HFF-Myc (cell line): ENCODE results near the gene ARHGEF28.

Source experiments
- DNase-seq: peaks from one replicate; pipeline ENCODE4 v3.0.0-alpha.2; 2011; ENCODE audit warnings: low read depth; ENCODE audit errors: extremely low read depth
- H3K4me3 ChIP-seq: replicated peaks from 2 replicates; pipeline ENCODE4 v1.5.1; 2011; ENCODE audit warnings: low read depth, mild to moderate bottlenecking, control low read depth, low read length
- TF ChIP-seq, protein P1 (sequence below): IDR thresholded peaks from 2 replicates; pipeline ENCODE4 v1.5.1; 2012; ENCODE audit warnings: mild to moderate bottlenecking, low read depth, low read length, control low read depth; ENCODE audit errors: missing control alignments

ARHGEF28 gene

DNA sequence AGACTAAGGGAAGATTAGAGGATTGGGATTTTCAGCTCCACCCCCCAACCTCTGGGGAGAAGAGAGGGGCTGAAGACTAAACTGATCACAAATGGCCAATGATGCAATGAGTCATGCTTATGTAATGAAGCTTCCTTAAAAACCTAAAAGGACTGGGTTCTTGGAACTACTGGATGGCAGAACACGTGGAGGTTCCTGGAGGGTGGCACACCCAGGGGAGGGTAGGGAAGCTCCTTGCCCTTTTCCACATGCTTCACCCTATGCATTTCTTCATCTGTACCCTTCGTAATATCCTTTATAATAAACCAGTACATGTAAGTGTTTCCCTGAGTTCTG lies 48.6 kb downstream of the ARHGEF28 start:
- DNase-seq: no peak
- no peak overlapping the region for H3K4me3 ChIP-seq
- TF ChIP-seq, protein P1, sequence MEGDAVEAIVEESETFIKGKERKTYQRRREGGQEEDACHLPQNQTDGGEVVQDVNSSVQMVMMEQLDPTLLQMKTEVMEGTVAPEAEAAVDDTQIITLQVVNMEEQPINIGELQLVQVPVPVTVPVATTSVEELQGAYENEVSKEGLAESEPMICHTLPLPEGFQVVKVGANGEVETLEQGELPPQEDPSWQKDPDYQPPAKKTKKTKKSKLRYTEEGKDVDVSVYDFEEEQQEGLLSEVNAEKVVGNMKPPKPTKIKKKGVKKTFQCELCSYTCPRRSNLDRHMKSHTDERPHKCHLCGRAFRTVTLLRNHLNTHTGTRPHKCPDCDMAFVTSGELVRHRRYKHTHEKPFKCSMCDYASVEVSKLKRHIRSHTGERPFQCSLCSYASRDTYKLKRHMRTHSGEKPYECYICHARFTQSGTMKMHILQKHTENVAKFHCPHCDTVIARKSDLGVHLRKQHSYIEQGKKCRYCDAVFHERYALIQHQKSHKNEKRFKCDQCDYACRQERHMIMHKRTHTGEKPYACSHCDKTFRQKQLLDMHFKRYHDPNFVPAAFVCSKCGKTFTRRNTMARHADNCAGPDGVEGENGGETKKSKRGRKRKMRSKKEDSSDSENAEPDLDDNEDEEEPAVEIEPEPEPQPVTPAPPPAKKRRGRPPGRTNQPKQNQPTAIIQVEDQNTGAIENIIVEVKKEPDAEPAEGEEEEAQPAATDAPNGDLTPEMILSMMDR: no peak

DNA sequence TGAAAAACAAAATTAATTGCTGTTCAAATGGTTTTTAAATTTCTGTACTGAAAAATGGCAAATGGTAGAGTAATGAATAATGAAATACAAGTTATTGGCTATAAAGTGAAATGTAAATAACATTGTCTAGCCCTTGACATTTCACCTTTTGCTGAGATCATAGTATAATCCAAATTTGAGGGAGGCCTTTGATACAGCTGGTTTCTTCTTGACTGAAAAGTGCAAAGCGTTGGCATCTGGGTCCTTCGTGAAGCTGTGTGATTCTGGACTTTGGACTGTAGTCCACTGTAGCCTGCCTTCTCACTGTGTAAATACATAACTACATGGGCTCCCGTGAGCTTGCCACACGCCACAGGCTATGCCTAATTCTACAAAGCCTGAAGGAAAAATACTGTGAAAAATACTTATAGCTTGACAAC lies 52.3 kb downstream of the ARHGEF28 start:
- no peak overlapping the region for H3K4me3 ChIP-seq
- DNase-seq: no peak
- TF ChIP-seq, protein P1: no peak

DNA sequence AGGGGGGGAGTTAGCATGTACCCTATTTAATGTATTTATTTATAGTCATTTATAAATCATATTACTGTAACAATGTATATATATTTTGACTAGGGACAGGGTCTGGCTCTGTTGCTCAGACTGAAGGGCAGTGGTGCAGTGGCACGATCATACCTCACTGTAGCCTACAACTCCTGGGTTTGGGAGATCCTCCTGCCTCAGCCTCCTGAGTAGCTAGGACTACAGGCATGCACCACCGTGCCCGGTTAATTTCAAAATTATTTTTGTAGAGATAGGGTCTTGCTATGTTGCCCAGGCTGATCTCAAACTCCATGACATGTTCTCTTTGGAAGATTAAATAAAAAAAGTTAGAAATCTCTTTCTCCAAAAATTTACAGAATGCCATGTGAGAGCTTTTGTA lies 52.8 kb downstream of the ARHGEF28 start:
- H3K4me3 ChIP-seq: no peak overlapping the region
- TF ChIP-seq, protein P1: no peak

GRCh38 chr5:73682176-73682575 lies 56.2 kb downstream of the ARHGEF28 start:
- TF ChIP-seq, protein P1: no peak
- no peak overlapping the region for H3K4me3 ChIP-seq
- no peak for DNase-seq

More for the DNA sequence above, 52.8 kb downstream of the ARHGEF28 start:
- no peak for DNase-seq

- TF ChIP-seq, protein P1: no peak
- DNase-seq: no peak
- no peak overlapping the region for H3K4me3 ChIP-seq
These were observed 58.7 kb downstream of the ARHGEF28 start for GRCh38 chr5:73684691-73685090.

GRCh38 chr5:73686912-73687311 lies 60.9 kb downstream of the ARHGEF28 start:
- H3K4me3 ChIP-seq: no peak overlapping the region
- DNase-seq: no peak
- TF ChIP-seq, protein P1: no peak

DNA sequence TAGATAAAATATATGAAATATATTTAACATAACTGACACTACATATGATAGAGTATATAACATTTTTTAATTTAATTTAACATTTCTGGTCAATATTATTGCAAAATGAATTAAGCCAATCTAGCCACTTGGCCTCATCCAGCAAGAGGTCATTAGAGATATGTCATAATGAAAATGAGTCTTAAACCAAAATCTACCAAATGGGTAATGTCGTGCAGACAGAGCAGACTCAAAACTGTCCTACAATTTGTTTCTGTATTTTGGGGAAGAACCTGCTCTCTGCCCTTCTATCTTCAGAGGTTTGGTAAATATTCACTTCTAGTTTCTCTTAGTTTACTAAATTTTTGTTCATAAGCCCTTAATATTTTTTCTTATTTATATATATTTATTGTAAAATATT lies 61.4 kb downstream of the ARHGEF28 start:
- DNase-seq: no peak
- TF ChIP-seq, protein P1: no peak
- H3K4me3 ChIP-seq: no peak overlapping the region
